GM19240 (cell line): Measurements from ENCODE around the gene SCP2.
A peak's percentile ranks its signal among the peaks of the same experiment; 100 is the strongest.
"Not testable (repeated sequence)": the region's sequence is repeated elsewhere in the genome, so short reads cannot be mapped to it uniquely, and the experiment has no call there.

ENCODE experiments used
- DNase-seq: peaks from one replicate; pipeline ENCODE4 v3.0.0; 2011; ENCODE audit warnings: low spot score; ENCODE audit not compliant: insufficient read length

The SCP2 gene

GRCh38 chr1:52969234-52969633 is 42.2 kb downstream of the SCP2 start:
- DNase-seq = not testable (repeated sequence)

- no peak for DNase-seq
Observed at GRCh38 chr1:52970149-52970548, 43.1 kb downstream of the SCP2 start.

- DNase-seq = no peak
Observed at GRCh38 chr1:52973841-52974240, 46.8 kb downstream of the SCP2 start.

- DNase-seq = no peak
Observed at GRCh38 chr1:52976183-52977035, 49.3 kb downstream of the SCP2 start.

GRCh38 chr1:52978045-52978444 is 51.0 kb downstream of the SCP2 start:
- no peak for DNase-seq

DNA sequence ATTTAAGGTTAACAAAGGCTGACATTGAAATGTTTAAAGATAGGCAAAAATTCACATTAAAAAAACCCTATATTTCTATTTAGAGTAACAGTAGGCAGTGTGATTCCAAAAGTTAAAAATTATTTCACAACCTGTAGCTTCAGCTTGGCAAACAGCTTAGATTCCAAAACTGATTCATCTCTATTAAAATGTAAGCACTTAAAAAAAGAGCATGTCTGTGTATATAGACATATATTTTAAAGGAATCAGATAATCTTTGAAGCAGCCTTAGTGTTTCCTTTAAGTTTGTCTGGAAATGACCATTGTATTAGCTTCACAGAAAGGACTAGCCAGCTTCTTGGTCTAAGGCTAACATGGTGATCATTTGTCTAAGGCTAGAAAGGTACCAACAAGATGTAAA is 65.7 kb downstream of the SCP2 start:
- not testable (repeated sequence) for DNase-seq

DNA sequence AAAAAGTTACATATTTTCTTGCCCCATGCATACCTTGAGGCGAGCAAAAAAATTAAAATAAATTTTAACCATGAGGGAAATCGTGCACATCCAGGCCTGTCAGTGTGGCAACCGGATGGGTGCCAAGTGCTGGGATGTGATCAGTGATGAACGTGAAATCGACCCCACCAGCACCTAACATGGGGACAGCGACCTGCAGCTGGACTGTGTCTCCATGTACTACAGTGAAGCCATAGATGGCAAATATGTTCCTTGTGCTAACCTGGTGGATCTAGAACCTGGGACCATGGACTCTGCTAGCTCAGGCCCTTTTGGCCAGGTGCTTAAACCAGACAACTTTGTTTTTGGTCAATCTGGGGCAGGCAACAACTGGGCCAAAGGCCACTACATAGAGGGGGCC is 67.6 kb downstream of the SCP2 start:
- DNase-seq = no peak

DNA sequence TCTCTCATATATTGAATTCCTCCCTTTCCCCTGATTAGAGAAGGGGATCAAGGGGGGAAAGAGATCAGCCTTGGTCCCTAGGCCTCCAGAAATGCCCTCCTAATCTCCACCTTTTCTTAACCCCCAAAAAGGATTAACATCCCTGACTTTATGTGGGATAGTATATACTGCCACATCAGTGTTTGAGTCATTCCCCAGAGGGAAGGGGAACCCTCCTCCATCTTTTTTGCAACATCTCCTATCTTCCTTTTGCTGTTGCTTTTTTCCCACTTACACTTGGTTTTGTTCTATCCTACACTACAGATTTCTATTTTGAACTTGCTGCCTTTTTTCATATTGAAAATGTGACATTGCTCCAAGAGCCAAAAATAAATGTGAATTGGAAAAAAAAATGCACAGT is 69.6 kb downstream of the SCP2 start:
- DNase-seq = no peak

- no peak for DNase-seq
Observed at GRCh38 chr1:53001128-53001527, 74.1 kb downstream of the SCP2 start.

- not testable (repeated sequence) for DNase-seq
Observed at GRCh38 chr1:53006612-53007011, 79.5 kb downstream of the SCP2 start.

DNA sequence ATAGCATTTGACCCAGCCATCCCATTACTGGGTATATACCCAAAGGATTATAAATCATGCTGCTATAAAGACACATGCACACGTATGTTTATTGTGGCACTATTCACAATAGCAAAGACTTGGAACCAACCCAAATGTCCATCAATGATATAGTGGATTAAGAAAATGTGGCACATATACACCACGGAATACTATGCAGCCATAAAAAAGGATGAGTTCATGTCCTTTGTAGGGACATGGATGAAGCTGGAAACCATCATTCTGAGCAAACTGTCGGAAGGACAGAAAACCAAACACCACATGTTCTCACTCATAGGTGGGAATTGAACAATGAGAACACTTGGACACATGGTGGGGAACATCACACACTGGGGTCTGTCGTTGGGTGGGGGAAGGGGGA is 83.2 kb downstream of the SCP2 start:
- not testable (repeated sequence) for DNase-seq

GRCh38 chr1:53011175-53011574 is 84.1 kb downstream of the SCP2 start:
- DNase-seq = no peak

GRCh38 chr1:53014791-53015507 is 87.9 kb downstream of the SCP2 start:
- peak; percentile 82 for DNase-seq

GRCh38 chr1:53015508-53015860 is 88.4 kb downstream of the SCP2 start:
- DNase-seq = no peak

DNA sequence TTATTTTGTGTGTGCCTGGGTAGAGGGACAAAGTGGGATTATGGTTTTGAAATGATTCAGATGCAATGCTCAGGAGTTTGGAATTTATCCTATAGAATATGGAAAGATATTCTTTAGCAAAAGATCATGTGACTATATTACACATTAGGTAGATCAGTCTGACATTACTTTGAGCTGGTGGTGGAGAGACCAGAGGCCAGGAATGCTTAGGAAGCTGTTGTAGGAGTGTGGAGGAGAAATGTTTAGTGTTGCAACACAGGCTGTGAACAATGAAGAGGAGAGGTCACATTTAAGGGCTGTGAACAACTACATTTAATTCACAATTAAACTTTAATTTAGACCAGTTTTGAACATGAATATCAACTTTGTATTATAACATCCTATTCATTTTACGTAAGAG is 89.6 kb downstream of the SCP2 start:
- DNase-seq = no peak

- no peak for DNase-seq
Observed at GRCh38 chr1:53020588-53020987, 93.5 kb downstream of the SCP2 start.

DNA sequence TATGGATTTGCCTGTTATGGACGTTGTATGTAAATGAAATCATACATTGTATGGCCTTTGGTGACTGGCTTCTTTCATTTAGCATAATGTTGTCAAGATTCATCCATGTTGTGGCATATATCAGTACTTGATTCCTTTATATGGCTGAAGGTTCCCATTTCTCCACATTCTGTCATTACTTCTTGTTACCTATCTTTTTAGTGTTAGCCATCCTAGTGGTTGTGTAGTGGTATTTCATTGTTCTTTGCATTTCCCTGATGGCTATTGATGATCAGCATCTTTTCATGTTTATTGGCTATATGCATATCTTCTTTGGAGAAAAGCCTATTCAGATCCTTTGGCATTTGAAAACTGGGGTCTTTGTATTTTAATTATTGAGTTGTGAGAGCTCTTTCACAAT is 95.1 kb downstream of the SCP2 start:
- no peak for DNase-seq

DNA sequence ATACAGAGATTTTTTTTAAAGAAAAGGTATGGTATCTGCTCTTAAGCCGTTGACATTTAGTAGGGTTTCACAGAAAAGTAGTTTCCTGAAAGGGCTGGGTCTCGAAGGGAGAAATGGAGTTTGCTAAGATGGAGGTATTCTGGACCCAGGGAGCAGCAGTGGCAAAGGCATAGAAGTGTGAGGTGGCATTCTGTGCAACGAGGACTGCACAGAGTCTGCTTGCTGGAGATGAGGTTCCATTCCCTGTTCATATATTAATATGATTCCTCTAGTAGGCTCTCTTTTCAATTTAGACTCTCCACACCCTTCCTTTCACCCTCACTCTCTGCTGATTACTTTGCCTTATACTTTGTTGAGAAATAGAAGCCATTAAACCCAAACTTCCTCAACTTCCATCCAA is 96.5 kb downstream of the SCP2 start:
- DNase-seq = no peak

GRCh38 chr1:53024117-53024516 is 97.0 kb downstream of the SCP2 start:
- no peak for DNase-seq

- no peak for DNase-seq
Observed at GRCh38 chr1:53025034-53025768, 98.1 kb downstream of the SCP2 start.

- DNase-seq = no peak
Observed at GRCh38 chr1:53025769-53026112, 98.7 kb downstream of the SCP2 start.

DNA sequence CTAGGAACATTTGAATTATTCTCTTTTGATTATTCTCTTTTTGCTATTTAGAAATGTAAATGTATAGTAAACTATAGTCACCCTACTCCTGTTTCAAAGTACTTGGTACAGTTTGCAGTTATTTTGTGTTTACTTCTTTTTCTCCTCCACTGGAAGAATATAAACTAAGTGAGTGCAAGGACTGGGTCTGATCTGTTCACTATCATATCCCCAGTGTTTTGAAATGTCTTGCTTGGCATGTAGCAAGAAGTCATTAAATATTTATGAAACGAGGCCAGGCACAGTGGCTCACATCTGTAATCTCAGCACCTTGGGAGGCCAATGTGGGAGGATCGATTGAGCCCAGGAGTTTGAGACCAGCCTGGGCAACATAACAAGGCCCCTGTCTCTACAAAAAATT is 99.2 kb downstream of the SCP2 start:
- no peak for DNase-seq
